ENCODE data around the gene PIGT. TPM values are rescaled to one million over a fixed set of nuclear protein-coding genes. Genes with fewer than 3 reads are reported as not detected.

Gene PIGT
- polyA plus RNA-seq (2012; ENCODE audit: missing spikeins): 20.9 TPM

- DNase-seq (ENCODE audit: insufficient read length): peak; percentile 71
- TF ChIP-seq TAF1 (IDR thresholded peaks at IDR 0.05; ENCODE audit: borderline replicate concordance, low read depth, low read length) (peak; percentile 82), POLR2A (IDR thresholded peaks at IDR 0.05; ENCODE audit: low read depth, low read length) (peak; percentile 97), POLR2AphosphoS5 (IDR thresholded peaks at IDR 0.05; ENCODE audit: low read depth, low read length) (peak; percentile 86)
- peak; percentile 92 for FAIRE-seq
Observed at GRCh38 chr20:45415822-45416637, at the start of gene PIGT. PIGT (plus strand) TSS chr20:45416141; CDS start chr20:45416157, 16 bp downstream.

- TF ChIP-seq POLR2AphosphoS5 (IDR thresholded peaks at IDR 0.05; ENCODE audit: low read depth, low read length) (no peak), TAF1 (IDR thresholded peaks at IDR 0.05; ENCODE audit: borderline replicate concordance, low read depth, low read length) (no peak), POLR2A (IDR thresholded peaks at IDR 0.05; ENCODE audit: low read depth, low read length) (no peak)
- DNase-seq (ENCODE audit: insufficient read length): no peak
- no peak for FAIRE-seq
Observed at GRCh38 chr20:45366192-45366591, 49.7 kb upstream of the PIGT start.

- FAIRE-seq (no peak), DNase-seq (ENCODE audit: insufficient read length) (no peak)
- no peak for TF ChIP-seq TAF1 (IDR thresholded peaks at IDR 0.05; ENCODE audit: borderline replicate concordance, low read depth, low read length)
Observed at GRCh38 chr20:45366631-45367030, 49.3 kb upstream of the PIGT start.

- no peak for FAIRE-seq
- TF ChIP-seq POLR2AphosphoS5 (IDR thresholded peaks at IDR 0.05; ENCODE audit: low read depth, low read length) (no peak), TAF1 (IDR thresholded peaks at IDR 0.05; ENCODE audit: borderline replicate concordance, low read depth, low read length) (no peak)
- no peak for DNase-seq (ENCODE audit: insufficient read length)
Observed at GRCh38 chr20:45367126-45367525, 48.8 kb upstream of the PIGT start.

- DNase-seq (ENCODE audit: insufficient read length) (peak; percentile 63), FAIRE-seq (peak; percentile 95)
- no peak for TF ChIP-seq POLR2AphosphoS5 (IDR thresholded peaks at IDR 0.05; ENCODE audit: low read depth, low read length)
- no peak for TF ChIP-seq POLR2A (IDR thresholded peaks at IDR 0.05; ENCODE audit: low read depth, low read length)
- TF ChIP-seq TAF1 (IDR thresholded peaks at IDR 0.05; ENCODE audit: borderline replicate concordance, low read depth, low read length): no peak
Observed at GRCh38 chr20:45368221-45368980, 47.5 kb upstream of the PIGT start.

- DNase-seq (ENCODE audit: insufficient read length) (no peak), FAIRE-seq (no peak)
Observed at GRCh38 chr20:45370571-45371160, 45.3 kb upstream of the PIGT start.

GRCh38 chr20:45372241-45372640, 43.7 kb upstream of the PIGT start:
- FAIRE-seq (no peak), DNase-seq (ENCODE audit: insufficient read length) (no peak)
- no peak for TF ChIP-seq TAF1 (IDR thresholded peaks at IDR 0.05; ENCODE audit: borderline replicate concordance, low read depth, low read length)

More at GRCh38 chr20:45370571-45371160, 45.3 kb upstream of the PIGT start:
- no peak for TF ChIP-seq POLR2AphosphoS5 (IDR thresholded peaks at IDR 0.05; ENCODE audit: low read depth, low read length)
- no peak for TF ChIP-seq POLR2A (IDR thresholded peaks at IDR 0.05; ENCODE audit: low read depth, low read length)
- no peak for TF ChIP-seq TAF1 (IDR thresholded peaks at IDR 0.05; ENCODE audit: borderline replicate concordance, low read depth, low read length)

- no peak for TF ChIP-seq POLR2AphosphoS5 (IDR thresholded peaks at IDR 0.05; ENCODE audit: low read depth, low read length)
- TF ChIP-seq POLR2A (IDR thresholded peaks at IDR 0.05; ENCODE audit: low read depth, low read length): no peak
- TF ChIP-seq TAF1 (IDR thresholded peaks at IDR 0.05; ENCODE audit: borderline replicate concordance, low read depth, low read length): no peak
- DNase-seq (ENCODE audit: insufficient read length) (no peak), FAIRE-seq (no peak)
Observed at GRCh38 chr20:45372646-45373352, 43.1 kb upstream of the PIGT start.

- FAIRE-seq (peak; percentile 87), DNase-seq (ENCODE audit: insufficient read length) (peak; percentile 71)
- TF ChIP-seq POLR2A (IDR thresholded peaks at IDR 0.05; ENCODE audit: low read depth, low read length): no peak
- no peak for TF ChIP-seq POLR2AphosphoS5 (IDR thresholded peaks at IDR 0.05; ENCODE audit: low read depth, low read length)
- no peak for TF ChIP-seq TAF1 (IDR thresholded peaks at IDR 0.05; ENCODE audit: borderline replicate concordance, low read depth, low read length)
Observed at GRCh38 chr20:45373353-45374100, 42.4 kb upstream of the PIGT start.

GRCh38 chr20:45374101-45374467, 41.9 kb upstream of the PIGT start:
- no peak for DNase-seq (ENCODE audit: insufficient read length)
- no peak for FAIRE-seq
- TF ChIP-seq TAF1 (IDR thresholded peaks at IDR 0.05; ENCODE audit: borderline replicate concordance, low read depth, low read length) (no peak), POLR2A (IDR thresholded peaks at IDR 0.05; ENCODE audit: low read depth, low read length) (no peak), POLR2AphosphoS5 (IDR thresholded peaks at IDR 0.05; ENCODE audit: low read depth, low read length) (no peak)

- TF ChIP-seq POLR2AphosphoS5 (IDR thresholded peaks at IDR 0.05; ENCODE audit: low read depth, low read length) (no peak), TAF1 (IDR thresholded peaks at IDR 0.05; ENCODE audit: borderline replicate concordance, low read depth, low read length) (no peak), POLR2A (IDR thresholded peaks at IDR 0.05; ENCODE audit: low read depth, low read length) (no peak)
- FAIRE-seq: no peak
- no peak for DNase-seq (ENCODE audit: insufficient read length)
Observed at GRCh38 chr20:45374966-45375365, 41.0 kb upstream of the PIGT start.
